ENCODE results near the gene ZNF519.

Gene ZNF519

GRCh38 chr18:14097761-14098160 lies 34.5 kb downstream of the ZNF519 start:
- Histone ChIP-seq H3K9me3 (ENCODE audit: low read length) (peaks cover 4% of the 10 kb centered on the region), H2AFZ (ENCODE audit: low read depth, low read length) (no peak overlapping the region), H3K36me3 (ENCODE audit: insufficient read depth, low read length) (peaks cover 23% of the 10 kb centered on the region), H3K4me3 (ENCODE audit: low read length) (no peak overlapping the region), H3K4me1 (ENCODE audit: insufficient read depth, low read length) (no peaks in the 10 kb centered on the region), H3K27me3 (ENCODE audit: insufficient read depth, low read length) (no peaks in the 10 kb centered on the region)

- no peak overlapping the region for H3K4me3 ChIP-seq (ENCODE audit: low read length)
- no peaks in the 10 kb centered on the region for H3K27me3 ChIP-seq (ENCODE audit: insufficient read depth, low read length)
- H3K9me3 ChIP-seq (ENCODE audit: low read length): no peaks in the 10 kb centered on the region
- no peaks in the 10 kb centered on the region for H3K4me1 ChIP-seq (ENCODE audit: insufficient read depth, low read length)
- no peak overlapping the region for H2AFZ ChIP-seq (ENCODE audit: low read depth, low read length)
- peaks cover 10% of the 10 kb centered on the region for H3K36me3 ChIP-seq (ENCODE audit: insufficient read depth, low read length)
Measured at GRCh38 chr18:14093307-14093915, 38.8 kb downstream of the ZNF519 start.

DNA sequence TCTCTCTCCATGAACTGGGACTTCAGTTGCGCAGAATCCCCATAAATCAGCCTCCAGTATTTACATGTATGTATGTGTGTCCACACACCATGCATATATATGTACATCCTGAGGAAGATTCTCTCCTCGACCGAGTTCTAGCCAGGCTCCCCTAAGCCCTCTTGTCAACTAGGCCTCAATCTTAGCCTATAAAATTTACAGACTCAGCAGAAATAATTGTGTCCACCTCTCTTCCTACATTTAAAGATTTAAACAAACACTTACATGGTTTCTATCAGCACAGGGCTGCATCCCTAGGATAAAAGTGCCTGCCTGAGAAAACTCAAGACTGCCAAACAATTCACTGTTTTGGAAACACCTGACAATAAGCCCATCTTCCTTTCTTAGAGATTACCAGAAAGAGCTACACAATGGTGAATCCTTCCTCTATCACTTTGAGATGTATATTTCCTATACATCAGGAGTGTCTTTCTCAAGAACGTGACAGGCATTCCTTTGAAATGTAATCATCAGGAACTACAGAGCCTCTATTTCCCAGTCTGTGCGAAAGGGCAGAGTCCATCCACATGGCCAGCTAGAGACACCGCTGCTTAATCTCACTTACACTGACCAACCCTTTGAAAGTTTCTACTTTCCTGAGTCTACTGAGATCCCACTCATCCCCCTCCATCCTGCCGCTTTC lies 39.5 kb downstream of the ZNF519 start:
- Histone ChIP-seq H3K4me3 (ENCODE audit: low read length) (no peak overlapping the region), H3K36me3 (ENCODE audit: insufficient read depth, low read length) (peaks cover 10% of the 10 kb centered on the region), H3K27me3 (ENCODE audit: insufficient read depth, low read length) (no peaks in the 10 kb centered on the region), H3K9me3 (ENCODE audit: low read length) (no peaks in the 10 kb centered on the region), H3K4me1 (ENCODE audit: insufficient read depth, low read length) (no peaks in the 10 kb centered on the region), H2AFZ (ENCODE audit: low read depth, low read length) (no peak overlapping the region)

DNA sequence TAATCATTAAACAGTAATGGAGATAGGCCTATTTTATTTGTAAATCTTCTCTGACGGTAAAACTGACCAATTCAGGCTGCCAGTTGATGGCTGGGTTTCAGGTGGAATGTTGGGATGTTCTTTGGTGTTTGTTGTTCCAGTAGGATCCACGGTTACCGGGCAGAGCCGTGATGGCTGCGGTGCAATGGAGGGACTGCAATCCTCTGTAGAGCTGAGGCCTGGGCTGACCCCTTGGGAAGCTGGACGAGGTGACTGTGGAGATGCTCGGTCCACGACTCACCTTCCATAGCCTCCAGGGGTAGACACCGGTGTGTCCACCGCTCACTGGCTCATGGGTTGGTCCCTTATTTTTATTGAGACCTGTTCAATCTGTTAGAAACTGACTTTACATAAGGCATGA lies 42.5 kb downstream of the ZNF519 start:
- Histone ChIP-seq H3K4me1 (ENCODE audit: insufficient read depth, low read length) (no peaks in the 10 kb centered on the region), H2AFZ (ENCODE audit: low read depth, low read length) (no peak overlapping the region), H3K36me3 (ENCODE audit: insufficient read depth, low read length) (no peaks in the 10 kb centered on the region), H3K4me3 (ENCODE audit: low read length) (no peak overlapping the region), H3K9me3 (ENCODE audit: low read length) (no peaks in the 10 kb centered on the region), H3K27me3 (ENCODE audit: insufficient read depth, low read length) (no peaks in the 10 kb centered on the region)

GRCh38 chr18:14089191-14089590 lies 43.0 kb downstream of the ZNF519 start:
- H3K4me3 ChIP-seq (ENCODE audit: low read length): no peak overlapping the region
- H2AFZ ChIP-seq (ENCODE audit: low read depth, low read length): no peak overlapping the region
- H3K36me3 ChIP-seq (ENCODE audit: insufficient read depth, low read length): no peaks in the 10 kb centered on the region
- no peaks in the 10 kb centered on the region for H3K4me1 ChIP-seq (ENCODE audit: insufficient read depth, low read length)
- H3K27me3 ChIP-seq (ENCODE audit: insufficient read depth, low read length): no peaks in the 10 kb centered on the region
- H3K9me3 ChIP-seq (ENCODE audit: low read length): no peaks in the 10 kb centered on the region

GRCh38 chr18:14086458-14087231 lies 45.6 kb downstream of the ZNF519 start:
- no peaks in the 10 kb centered on the region for H3K36me3 ChIP-seq (ENCODE audit: insufficient read depth, low read length)
- H2AFZ ChIP-seq (ENCODE audit: low read depth, low read length): no peak overlapping the region
- H3K27me3 ChIP-seq (ENCODE audit: insufficient read depth, low read length): no peaks in the 10 kb centered on the region
- H3K9me3 ChIP-seq (ENCODE audit: low read length): no peaks in the 10 kb centered on the region
- no peaks in the 10 kb centered on the region for H3K4me1 ChIP-seq (ENCODE audit: insufficient read depth, low read length)
- no peak overlapping the region for H3K4me3 ChIP-seq (ENCODE audit: low read length)

DNA sequence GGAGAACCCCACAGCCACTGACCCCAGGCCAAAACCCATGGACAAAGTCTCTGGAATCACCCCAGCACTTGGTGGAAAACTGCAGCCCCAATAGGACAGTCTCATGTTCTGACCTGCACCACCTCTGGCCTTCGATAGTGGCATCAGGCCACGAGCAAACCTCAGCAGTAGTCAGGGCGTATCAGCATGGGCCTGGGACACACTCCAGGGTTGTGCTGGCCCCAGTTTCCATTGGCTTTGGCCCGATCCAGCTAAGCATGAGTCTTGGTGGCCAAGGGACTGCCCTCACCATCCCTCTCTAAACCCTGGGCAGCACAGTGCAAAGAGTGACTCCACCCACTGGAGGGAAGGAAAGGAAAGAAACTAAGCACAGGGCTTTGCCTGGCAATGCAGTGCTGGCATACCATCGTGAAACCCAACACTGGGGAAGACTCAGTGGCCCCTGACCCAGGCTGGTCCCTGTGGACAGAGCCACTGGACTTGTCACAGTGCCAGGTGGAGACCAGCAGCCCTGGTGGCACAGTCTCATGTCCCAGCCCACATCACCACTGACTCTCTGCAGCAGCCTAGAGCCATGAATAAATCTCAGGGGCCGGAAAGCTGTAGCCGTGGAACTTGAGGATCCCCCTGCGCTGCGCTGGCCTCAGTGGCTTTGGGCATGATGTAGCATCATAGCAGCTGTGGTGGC lies 46.3 kb downstream of the ZNF519 start:
- Histone ChIP-seq H3K36me3 (ENCODE audit: insufficient read depth, low read length) (no peaks in the 10 kb centered on the region), H3K9me3 (ENCODE audit: low read length) (no peaks in the 10 kb centered on the region), H3K4me1 (ENCODE audit: insufficient read depth, low read length) (no peaks in the 10 kb centered on the region), H2AFZ (ENCODE audit: low read depth, low read length) (no peak overlapping the region), H3K4me3 (ENCODE audit: low read length) (no peak overlapping the region), H3K27me3 (ENCODE audit: insufficient read depth, low read length) (no peaks in the 10 kb centered on the region)

DNA sequence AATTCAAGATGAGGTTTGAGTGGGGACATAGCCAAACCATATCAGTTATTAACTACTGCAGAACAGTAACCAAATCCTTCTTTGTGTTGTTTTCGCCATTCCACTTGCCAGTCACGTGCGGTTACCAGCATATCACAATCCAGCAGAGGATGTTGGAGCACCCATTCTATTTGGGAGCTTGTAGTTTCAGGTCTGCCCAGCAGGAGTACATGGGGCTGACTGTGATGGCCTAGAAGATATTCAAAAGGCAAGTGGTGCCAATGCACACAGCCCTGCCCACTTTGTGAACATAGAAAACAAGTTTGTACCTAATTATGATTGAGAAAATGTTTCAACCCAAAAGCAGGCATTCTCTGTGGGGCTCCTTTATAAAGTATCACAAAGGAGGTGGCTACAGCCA lies 57.0 kb downstream of the ZNF519 start:
- Histone ChIP-seq H3K4me3 (ENCODE audit: low read length) (no peak overlapping the region), H3K27me3 (ENCODE audit: insufficient read depth, low read length) (no peaks in the 10 kb centered on the region), H3K9me3 (ENCODE audit: low read length) (no peaks in the 10 kb centered on the region), H3K4me1 (ENCODE audit: insufficient read depth, low read length) (no peaks in the 10 kb centered on the region), H2AFZ (ENCODE audit: low read depth, low read length) (no peak overlapping the region), H3K36me3 (ENCODE audit: insufficient read depth, low read length) (peaks cover 14% of the 10 kb centered on the region)

GRCh38 chr18:14074187-14074586 lies 58.0 kb downstream of the ZNF519 start:
- no peaks in the 10 kb centered on the region for H3K9me3 ChIP-seq (ENCODE audit: low read length)
- no peaks in the 10 kb centered on the region for H3K27me3 ChIP-seq (ENCODE audit: insufficient read depth, low read length)
- peaks cover 14% of the 10 kb centered on the region for H3K36me3 ChIP-seq (ENCODE audit: insufficient read depth, low read length)
- no peak overlapping the region for H3K4me3 ChIP-seq (ENCODE audit: low read length)
- H2AFZ ChIP-seq (ENCODE audit: low read depth, low read length): no peak overlapping the region
- no peaks in the 10 kb centered on the region for H3K4me1 ChIP-seq (ENCODE audit: insufficient read depth, low read length)

DNA sequence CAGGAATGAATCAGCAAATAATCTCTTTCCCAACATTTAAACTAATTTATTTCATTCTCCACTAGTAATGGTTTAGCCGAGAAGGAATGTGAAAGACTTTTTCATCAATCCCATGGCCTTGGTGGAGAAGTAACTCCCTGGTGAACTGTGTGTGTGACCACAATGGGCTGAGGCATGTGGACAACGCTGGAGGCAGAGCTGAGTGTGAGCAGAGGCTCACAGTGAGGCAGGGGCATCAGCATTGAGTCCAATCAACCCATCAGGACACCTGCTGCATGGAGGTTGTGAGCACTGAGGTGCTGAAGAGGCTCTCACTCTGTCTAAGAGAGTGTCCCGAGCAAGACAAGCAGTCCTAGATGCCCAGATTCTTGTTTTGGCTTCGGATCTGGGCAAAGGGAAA lies 78.6 kb downstream of the ZNF519 start:
- H2AFZ ChIP-seq (ENCODE audit: low read depth, low read length): no peak overlapping the region
- H3K4me3 ChIP-seq (ENCODE audit: low read length): no peak overlapping the region

More for the DNA sequence above, 78.6 kb downstream of the ZNF519 start:
- Histone ChIP-seq H3K9me3 (ENCODE audit: low read length) (no peaks in the 10 kb centered on the region), H3K4me1 (ENCODE audit: insufficient read depth, low read length) (no peaks in the 10 kb centered on the region), H3K36me3 (ENCODE audit: insufficient read depth, low read length) (no peaks in the 10 kb centered on the region), H3K27me3 (ENCODE audit: insufficient read depth, low read length) (no peaks in the 10 kb centered on the region)

All from neuron (in vitro differentiated cells).